NCI-H1436 treated with DMSO at 0.1 percent for 48 hours (cell line): ENCODE data around the gene RBM10.

ENCODE experiments used
- DNase-seq: peaks from one replicate; lab custom pipeline; 2025; lab: John Stamatoyannopoulos, UW

Gene RBM10

DNA sequence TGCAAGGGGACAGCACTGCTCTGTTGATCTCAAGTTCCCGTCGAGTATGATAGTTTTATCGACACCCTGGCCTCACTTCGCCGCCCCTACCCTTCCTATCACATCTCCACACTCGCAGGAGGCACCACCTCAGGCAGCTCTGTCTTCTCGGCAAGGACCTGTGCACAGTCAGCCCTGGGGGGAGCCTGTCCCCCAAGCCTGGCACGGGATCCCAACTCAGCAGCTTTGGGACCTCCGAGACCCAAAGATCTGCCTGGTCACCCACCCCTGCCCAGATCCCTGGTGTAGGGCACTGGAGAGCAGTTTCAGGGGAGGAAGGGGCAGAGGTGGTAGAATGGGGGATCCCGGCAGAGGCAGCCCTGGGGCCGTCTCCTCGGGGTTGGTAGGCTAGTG lies 30.6 kb downstream of the RBM10 start:
- DNase-seq: no peak

DNA sequence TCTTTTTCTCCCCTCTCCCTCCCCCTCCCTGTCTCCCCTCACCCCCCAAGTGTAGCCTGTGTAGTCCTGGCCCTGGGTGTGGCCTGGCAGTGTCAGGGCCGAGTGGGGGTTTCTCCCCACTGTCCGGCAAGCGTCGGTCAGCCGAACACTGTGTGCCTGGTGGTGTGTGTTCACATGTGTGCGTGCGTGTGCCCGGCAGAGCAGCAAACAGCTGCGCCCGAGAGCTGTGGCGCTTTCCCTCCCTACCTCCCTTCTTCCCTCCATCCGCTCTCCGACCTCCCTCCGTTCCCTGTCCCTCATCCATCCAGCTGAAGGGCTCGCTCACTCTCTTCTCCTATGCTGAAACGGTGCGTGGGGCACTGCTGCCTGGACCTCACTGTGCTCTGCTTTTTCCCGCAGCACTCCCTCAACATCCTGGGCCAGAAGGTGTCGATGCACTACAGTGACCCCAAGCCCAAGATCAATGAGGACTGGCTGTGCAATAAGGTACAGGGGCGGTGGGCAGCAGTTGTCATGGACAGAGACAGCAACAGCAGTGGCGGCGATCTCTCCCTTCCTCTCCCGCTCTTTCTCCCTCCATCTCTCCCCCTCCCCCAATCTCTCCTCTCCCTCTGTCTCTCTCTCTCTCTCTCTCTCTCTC lies 31.2 kb downstream of the RBM10 start:
- no peak for DNase-seq

DNA sequence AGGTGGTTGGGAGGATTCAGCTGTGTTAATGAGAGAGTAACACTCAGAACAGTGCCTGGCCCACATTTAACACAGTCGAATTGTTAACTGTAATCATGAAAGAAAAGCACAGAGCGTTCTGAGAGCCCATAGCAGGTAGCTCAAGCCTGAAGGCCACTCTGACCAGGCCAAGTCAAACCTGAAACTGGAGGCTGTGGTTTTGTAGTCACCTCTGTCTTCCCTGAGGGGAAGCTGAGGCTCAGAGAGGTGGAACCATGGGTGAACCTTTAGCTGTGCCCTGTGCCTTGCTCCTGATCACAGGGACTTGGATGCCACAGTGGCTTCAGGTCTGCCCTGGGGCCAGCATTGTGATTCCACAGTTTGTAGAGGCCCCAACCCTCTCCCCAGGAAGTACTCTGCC lies 32.1 kb downstream of the RBM10 start:
- no peak for DNase-seq

DNA sequence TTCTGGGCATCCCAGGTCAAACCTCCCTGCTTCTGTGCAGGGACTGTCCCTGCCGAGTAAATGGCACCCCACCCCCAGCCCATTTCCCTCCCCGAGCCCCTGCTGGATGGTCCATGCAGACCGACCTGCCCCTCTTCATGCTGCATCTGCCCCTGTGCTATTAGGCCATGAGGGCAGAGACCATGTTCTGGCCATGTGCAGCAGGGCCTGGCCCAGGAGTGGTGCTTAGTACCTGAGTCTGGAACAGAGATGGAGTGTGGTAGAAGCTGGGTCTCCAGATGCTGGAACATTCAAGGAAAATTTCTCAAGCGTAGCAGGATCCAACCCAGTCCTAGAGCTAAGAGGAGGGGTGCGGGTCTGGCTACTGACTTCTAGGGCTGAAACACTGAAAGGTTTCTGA lies 33.3 kb downstream of the RBM10 start:
- no peak for DNase-seq

- no peak for DNase-seq
Observed at GRCh38 chrX:47179221-47179927, 34.4 kb downstream of the RBM10 start.

GRCh38 chrX:47179928-47180255 lies 34.9 kb downstream of the RBM10 start:
- DNase-seq: no peak

DNA sequence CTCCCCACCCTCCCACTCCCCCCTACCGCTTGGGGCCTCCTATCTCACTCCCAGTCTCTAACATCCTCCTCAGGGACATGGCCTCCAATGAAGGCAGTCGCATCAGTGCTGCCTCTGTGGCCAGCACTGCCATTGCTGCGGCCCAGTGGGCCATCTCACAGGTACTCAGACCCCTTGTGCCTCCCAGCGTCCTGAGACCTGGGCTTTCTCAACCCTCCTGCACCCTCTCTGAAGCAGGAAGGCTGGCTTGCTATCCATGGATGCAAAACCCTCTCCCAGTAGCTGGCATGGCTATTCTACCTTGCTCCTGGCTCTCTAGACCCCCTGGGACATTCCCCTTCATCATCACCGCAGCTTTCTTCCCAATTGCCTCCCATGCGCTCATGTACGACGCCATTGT lies 35.3 kb downstream of the RBM10 start:
- no peak for DNase-seq

GRCh38 chrX:47181301-47181700 lies 36.3 kb downstream of the RBM10 start:
- DNase-seq: no peak

DNA sequence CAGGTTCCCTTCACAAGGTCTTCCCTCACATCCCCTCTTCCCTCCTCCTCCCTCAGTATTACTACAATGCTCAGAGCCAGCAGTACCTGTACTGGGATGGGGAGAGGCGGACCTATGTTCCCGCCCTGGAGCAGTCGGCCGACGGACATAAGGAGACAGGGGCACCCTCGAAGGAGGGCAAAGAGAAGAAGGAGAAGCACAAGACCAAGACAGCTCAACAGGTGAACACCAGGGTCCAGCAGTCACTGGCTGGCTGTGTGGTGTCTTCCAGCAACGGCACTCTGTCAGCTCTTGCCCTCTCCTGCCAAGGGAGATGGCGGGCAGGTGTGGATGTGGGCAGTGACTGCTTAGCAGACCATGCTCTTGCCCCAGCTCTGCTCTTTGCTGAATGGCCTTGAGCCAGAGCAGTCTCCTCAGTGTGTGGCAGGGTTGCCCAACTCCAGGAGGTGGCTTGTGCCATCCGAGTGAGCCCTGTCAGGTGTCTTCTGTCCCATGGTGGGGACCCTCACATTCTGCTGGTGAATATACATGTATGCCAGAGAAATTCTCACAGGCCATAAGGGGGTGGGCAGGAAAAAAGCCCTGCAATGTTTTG lies 37.2 kb downstream of the RBM10 start:
- DNase-seq: no peak

- DNase-seq: no peak
Observed at GRCh38 chrX:47184486-47184885, 39.5 kb downstream of the RBM10 start.

DNA sequence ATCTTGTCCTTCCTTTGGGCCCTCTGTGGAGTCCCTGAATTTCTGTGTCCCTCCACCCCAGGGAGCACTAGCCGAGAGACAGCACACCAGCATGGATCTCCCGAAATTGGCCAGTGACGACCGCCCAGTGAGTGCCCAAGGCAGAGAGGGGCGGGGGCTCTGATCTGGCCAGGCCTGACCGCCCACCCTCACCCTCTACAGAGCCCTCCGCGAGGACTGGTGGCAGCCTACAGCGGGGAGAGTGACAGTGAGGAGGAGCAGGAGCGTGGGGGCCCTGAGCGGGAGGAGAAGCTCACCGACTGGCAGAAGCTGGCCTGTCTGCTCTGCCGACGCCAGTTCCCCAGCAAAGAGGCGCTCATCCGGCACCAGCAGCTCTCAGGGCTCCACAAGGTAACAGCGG lies 40.2 kb downstream of the RBM10 start:
- no peak for DNase-seq

- no peak for DNase-seq
Observed at GRCh38 chrX:47186096-47186740, 41.2 kb downstream of the RBM10 start.

- no peak for DNase-seq
Observed at GRCh38 chrX:47187106-47187677, 42.2 kb downstream of the RBM10 start.

- DNase-seq: no peak
Observed at GRCh38 chrX:47189906-47190305, 44.9 kb downstream of the RBM10 start.

GRCh38 chrX:47190445-47191269 lies 45.6 kb downstream of the RBM10 start:
- DNase-seq: peak; percentile 46

DNA sequence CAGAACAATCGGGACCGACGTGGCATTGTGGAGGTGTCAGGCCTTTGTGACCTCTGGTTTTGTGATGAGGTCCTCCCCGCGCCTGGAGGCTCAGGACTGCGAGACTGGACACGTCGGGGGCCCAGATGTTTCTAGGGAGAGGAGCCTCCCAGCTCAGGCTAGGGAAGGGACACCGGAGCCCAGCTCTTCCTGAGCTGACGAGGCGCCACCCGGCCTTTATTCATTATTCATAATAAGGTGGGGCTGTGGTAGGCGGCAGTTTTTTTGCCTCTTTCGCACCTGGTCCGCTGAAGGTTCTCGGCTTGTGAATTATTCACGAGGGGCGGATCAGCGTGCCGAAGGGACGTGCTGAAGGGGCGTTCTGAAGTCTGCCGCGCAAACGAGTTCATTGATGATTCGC lies 46.3 kb downstream of the RBM10 start:
- no peak for DNase-seq

DNA sequence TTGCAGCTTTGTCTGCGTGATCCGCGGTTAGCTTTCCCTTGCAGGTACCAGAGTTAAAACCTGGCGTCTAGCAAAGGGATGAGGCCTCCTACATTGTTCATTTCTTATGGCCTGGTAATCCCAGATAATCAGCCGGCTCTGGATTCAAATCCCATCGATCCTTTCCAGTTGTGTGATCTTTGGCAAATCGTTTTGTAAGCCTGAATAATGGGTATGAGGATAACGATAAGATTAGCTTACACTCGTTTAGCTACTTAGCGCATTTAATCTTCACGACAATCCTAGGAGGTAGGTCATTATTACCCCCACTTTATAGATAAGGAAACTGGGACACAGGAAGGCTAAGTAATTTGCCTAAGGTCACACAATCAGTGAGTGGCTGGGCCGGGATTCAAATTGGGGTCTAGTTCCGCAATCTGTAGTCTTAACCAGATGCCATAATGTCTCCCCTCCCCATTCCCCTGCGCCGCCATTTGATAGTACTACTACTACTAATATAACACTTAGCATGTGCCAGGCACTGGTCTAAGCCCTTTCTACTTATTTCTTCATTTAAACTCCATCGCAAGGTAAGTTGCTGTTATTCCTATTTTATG lies 46.9 kb downstream of the RBM10 start:
- no peak for DNase-seq

DNA sequence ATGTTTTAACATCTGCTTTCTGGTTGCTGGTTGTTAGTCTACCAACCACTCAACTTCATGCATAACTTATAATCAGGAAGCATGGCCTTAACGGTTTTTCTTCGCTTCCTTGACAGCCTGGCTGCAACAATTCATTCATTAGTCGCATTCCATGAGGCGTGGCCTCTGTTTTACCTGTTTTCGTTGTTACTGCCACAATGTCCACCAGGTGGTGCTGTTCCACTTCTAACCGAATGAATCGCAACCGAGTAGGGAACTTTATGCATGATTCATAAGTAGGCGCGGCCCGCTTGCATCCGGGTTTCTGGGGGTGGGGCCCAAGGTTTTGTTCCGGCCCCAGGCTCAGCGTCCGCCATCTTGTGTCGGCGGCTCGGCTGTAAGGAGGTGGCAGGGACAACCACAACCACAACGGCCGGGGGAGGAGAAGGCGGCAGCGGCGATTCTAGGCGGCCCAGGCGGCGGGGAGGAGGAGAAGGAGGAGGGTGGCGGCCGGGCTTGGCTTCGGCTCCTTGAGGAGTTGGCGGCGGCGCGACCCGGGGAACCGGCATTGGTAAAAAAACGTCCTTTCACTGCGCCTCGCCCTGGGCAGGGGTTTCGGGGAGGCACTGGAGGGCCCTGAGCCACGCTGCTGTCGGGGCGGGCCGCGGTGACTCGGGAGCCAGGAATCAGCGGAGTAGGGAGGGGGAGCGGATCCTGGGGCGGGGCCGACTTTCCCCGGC lies 48.6 kb downstream of the RBM10 start, which contains the start of gene UBA1:
UBA1 (plus strand) TSS at position 355 of the 719 bp plus-strand sequence. CDS start 4,974 bp downstream, outside the sequence.
- peak; percentile 67 for DNase-seq

DNA sequence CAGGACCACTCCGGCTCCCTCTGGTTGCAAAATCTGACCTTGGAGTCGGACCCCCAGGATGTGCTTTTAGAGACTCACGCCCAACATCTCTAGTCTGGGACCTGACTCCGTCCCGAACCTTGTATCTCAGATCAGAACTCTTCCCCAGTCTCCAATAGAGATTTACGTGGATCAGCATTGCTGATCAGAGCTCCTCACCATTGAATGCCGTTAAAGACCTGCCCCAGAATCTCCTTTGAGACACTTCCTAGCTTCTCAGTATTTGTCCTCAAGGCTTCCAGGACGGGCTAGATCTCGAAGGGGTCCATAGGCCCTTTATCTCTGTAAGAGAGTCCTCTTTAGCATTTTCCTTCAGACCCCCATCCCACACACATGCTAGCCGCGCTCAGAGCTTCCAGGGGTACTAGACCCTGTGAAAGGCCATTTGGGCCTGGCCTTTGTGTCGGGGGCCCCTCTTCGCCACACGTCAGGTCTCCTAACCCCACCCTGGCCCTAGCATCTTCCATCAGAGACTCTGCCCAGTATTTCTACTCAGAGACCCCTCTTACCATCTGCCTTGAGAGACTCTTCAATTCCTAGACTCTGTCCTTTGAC lies 49.3 kb downstream of the RBM10 start:
- DNase-seq: no peak

DNA sequence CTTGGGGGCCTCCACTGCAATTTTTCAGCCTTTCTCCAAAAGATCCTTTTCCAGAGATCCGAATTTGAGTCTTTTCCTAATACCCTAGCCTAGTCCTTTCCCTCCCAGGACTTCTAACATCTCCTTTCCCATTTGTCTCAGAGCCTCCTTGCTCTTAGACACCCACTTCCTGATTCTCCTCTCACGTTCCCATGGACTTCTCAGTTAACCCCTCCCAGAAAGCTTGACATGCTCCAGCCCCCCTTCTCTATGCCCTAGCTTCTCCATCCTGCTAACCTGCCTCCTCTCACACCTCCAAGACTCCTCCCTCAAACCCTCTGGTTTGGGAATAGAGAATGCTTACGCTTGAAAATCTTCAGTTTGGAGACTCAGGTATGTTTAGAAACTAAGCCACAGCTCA lies 51.1 kb downstream of the RBM10 start:
- DNase-seq: no peak
